Stimulated activated CD8-positive, alpha-beta memory T cell treated with anti-CD3 and anti-CD28 coated beads, Interleukin-12 subunit alpha, Interleukin-12 subunit beta, amount 100 ng/mL, for 24 hours (primary cell): Measurements from ENCODE around the gene DYNLT2B.
"Not testable (repeated sequence)": the region's sequence is repeated elsewhere in the genome, so short reads cannot be mapped to it uniquely, and the experiment has no call there.

Experiments
- DNase-seq: peaks from one replicate; pipeline ENCODE4 v3.0.0-alpha.2; 2020; ENCODE audit errors: extremely low read depth

DYNLT2B gene

DNA sequence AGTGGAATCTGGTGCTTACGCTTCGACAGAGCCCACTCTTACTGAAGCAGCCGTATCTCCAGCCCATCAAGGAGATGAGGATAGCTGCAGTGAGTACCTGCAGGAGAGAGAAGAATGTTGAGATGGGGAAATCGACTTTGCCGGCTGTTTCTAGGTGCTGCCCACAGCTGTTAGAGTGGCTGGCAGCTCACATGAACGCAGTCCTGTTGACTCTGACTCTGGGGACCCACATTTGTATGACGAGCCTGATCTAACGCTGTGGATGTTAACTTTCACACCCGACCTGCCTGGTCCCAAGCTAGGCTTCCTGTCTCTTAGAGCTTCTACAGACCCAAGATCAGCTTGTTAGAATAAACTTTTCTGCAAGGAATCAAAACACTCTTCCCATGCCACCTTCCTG, 8.9 kb upstream of the DYNLT2B start:
- DNase-seq, result no peak

DNA sequence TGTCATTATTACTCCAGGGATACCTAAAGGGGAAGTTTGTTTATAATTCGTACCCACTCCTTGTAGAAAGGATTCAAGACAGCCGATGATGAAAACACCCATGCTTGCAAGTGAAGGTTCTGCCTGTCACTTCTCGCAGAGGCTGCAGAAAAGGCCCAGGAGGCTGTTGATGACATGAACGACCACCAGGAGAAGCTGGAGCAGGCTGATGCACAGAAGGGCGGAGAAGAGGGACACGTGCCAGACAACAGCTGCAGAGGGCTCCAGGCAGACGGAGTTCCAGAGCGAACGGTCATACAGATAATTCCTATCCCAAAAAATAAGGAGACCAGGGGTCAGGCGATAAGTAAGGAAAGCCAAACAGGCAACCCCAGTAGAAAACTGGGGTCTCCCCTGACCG, 5.7 kb upstream of the DYNLT2B start:
- DNase-seq, result no peak

DNA sequence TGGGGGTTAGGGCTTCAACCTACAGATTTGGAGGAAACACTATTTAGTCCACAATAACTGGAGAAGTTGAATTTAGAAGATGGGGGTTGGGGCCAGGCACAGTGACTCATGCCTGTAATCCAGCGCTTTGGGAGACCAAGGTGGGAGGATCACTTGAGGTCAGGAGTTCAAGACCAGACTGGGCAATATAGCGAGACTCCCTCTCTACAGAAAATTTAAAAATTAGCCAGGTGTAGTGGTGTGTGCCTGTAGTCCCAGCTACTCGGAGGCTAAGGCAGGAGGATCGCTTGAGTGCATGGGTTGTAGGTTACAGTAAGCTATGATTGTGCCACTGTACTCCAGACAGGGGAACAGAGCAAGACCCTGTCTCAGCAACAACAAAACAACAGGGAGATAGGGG, 5.0 kb upstream of the DYNLT2B start:
- DNase-seq, result no peak

DNA sequence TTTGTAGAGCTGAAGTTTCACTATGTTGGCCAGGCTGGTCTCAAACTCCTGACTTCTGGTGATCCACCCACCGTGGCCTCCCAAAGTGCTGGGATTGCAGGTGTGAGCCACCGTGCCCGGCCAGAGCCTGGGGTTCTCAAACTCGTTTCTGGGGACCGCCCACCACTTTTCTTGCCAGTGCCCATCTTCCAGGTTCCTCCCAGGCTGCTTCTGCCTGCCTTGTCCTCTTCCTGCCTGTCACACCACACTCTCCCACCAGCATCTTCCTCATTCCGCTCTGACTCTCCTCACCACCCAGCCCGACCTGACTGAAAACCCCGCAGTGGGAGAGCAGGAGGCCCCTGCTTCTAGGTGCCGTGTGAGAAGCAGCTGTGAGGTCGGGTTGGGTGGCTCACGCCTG, 3.1 kb upstream of the DYNLT2B start:
- no peak for DNase-seq

DNA sequence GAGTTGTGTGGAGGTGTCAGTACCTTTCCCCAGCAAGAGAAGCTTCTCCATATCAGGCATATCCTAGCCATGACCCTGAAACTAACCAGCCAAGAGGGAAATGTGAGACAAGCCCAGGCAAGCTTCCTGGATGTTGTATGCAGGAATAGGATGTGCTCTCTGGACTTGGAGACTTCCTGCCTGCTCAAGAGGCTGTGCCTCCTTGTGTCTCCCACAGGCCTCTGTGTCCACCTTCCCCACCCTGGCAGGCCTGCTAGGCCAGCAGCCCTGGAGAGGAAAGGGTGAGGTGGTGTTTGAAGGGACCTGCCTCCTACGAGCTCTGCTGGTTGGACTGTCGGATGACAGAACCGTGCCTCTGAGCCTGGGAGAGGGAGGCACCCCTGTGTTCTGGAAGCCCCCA, 2.1 kb upstream of the DYNLT2B start:
- no peak for DNase-seq

DNA sequence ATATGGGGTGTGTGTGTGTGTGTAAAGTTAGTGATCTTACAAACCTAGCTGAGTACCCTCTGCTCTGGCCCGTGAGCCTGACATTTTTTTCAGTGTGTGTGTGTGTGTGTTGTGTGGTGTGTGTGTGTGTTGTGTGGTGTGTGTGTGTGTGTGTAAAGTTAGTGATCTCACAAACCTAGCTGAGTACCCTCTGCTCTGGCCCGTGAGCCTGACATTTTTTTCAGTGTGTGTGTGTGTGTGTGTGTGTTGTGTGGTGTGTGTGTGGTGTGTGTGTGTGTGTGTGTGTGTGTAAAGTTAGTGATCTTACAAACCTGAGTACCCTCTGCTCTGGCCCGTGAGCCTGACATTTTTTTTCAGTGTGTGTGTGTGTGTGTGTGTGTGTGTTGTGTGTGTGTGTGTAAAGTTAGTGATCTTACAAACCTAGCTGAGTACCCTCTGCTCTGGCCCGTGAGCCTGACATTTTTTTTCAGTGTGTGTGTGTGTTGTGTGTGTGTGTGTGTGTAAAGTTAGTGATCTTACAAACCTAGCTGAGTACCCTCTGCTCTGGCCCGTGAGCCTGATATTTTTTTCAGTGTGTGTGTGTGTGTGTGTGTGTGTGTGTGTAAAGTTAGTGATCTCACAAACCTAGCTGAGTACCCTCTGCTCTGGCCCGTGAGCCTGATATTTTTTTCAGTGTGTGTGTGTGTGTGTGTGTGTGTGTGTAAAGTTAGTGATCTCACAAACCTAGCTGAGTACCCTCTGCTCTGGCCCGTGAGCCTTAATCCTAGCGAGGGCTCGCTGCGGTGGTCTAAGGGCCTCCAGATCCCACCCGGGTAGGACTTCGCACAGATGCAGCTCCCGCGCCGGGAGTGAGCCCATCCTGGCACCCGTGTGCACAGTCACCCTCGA, 997 bp downstream of the DYNLT2B start:
- DNase-seq, result not testable (repeated sequence)

DNA sequence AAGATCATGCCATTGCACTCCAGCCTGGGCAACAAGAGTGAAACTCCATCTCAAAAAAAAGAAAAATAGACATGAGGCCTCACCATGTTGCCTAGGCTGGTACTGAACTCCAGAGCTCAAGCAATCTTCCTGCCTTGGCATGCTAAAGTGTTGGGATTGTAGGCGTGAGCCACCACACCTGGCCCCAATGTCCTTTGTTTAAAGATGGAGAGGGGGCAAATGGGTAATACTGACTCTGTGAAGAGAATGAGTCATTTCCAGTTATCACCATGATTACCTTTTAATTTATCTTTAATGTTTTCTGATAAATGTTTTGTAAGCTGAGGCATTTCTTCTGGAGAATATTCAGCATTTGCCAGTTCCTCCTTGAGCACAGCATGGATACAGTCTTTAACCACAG, 2.2 kb downstream of the DYNLT2B start:
- no peak for DNase-seq

DNA sequence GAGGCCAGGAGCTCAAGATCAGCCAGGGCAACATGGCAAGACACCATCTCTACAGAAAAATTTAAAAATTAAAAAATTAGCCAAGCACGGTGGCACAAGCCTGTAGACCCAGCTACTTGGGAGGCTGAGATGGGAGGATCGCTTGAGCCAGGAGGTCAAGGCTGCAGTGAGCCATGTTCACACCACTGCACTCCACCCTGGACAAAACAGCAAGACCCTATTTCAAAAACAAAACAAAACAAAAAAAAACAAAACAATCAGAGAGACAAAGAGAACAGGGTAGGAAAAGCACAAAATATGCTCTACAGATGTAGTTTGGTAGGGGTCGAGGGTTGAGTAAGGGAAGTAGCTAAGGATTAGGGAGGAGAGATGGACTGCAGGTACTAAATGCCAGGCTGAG, 3.4 kb downstream of the DYNLT2B start:
- DNase-seq, result no peak

DNA sequence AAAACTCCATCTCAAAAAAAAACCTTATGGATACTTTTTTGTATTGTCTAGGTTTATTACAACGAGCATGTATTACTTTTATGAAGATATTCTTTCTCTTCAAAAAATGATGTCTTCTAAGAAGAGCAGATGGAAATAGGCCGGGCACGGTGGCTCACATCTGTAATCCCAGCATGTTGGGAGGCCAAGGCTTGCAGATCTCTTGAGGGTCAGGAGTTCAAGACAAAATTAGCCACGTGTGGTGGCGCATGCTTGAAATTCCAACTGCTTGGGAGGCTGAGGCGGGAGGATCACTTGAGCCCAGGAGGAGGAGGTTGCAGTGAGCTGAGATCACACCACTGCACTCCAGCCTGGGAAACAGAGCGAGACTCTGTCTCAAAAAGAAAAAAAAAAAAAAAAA, 4.0 kb downstream of the DYNLT2B start:
- not testable (repeated sequence) for DNase-seq

DNA sequence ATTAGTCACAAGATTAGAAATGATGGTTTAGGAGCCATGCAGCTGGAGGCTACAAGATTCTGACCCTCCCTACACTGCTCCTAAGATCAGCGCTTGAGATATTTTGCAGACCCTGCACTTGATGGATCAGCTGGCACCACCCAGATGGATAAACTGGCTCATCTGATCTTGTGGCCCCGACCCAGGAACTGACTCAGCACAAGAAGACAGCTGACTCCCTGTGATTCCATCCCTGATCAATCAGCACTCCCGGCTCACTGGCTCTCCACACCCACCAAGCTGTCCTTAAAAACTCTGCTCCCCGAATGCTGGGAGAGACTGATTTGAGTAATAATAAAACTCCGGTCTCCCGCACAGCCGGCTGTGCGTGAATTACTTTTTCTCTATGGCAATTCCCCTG, 15.1 kb downstream of the DYNLT2B start:
- not testable (repeated sequence) for DNase-seq

DNA sequence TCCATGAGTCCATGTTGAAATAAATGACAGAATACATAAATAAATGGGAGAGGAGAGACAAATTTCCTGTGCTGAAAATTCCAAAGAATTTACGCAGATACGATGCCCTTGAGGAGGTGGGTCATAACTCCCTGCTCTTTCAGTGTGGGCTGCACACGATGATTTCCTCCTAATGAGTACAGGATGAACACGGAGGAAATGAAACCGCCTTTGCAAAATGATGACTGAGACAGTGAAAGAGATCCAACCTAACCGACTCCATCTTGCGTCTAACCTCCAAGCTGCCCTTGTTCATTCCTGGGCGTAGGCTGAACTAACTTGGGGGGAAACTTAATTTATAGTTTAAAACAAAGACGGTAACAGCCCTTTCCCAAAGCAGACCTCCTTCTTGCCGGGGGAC, 15.5 kb downstream of the DYNLT2B start:
- not testable (repeated sequence) for DNase-seq

DNA sequence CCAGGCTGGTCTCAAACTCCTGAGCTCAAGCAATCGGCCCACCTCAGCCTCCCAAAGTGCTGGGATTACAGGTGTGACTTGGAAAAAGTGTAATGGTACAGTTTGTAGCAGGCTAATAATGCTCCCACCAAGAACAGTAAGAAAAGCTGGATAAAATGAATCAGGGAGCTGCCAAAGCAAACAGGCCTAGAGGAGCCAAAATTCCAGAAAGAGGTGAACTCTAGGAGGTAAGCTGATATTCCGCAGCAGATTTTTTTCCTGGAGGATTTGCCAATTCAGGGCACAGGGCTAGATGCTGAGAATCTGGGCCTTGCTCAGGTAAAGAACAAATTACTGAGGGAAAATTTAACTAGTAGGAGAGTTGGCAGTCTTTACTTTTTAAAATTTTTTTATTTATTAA, 19.5 kb downstream of the DYNLT2B start:
- DNase-seq, result no peak

DNA sequence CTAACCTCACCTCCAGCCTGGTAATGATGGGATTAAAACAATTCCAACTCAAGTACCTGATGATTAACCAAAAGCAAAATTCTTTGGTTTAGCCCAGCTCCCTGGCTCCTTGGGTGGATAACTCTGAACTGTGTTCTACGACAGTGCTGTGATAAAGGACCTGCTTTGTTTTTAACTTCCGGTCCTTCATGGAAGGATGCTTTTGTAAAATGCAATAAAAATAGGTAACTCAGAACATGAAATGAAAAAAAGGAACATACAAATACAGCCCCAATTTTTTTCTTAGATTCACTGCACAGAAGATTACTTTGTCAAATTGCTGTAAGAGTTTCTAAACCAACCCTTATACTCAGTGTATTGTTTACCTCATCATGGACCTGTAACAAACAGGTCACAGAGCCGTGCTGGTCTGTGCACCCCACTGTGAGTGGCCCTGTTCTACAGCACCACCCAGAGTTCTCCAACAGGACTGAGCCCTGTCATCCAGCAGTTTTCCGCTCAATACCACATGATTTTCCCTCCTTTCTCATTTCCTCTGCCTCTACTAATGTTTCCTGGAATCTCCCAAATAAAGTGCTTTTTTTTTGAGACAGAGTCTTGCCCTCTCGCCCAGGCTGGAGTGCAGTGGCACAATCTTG, 25.6 kb downstream of the DYNLT2B start:
- no peak for DNase-seq

DNA sequence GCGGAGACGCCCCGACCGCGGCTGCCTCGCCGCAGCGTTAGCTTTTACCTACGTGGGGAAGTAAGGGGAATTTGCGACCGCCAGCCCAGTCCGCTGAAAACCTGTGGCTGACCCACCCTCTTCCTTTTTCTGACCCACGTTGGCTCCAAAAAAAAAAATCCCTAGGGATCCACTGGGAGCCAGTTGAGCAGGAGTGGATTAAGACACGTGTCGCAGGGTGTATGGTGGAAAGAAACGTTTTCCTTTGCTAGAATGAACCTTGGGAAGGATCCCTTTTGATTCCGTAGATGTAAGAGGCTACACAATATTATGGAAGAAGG, 29.9 kb downstream of the DYNLT2B start:
- no peak for DNase-seq

DNA sequence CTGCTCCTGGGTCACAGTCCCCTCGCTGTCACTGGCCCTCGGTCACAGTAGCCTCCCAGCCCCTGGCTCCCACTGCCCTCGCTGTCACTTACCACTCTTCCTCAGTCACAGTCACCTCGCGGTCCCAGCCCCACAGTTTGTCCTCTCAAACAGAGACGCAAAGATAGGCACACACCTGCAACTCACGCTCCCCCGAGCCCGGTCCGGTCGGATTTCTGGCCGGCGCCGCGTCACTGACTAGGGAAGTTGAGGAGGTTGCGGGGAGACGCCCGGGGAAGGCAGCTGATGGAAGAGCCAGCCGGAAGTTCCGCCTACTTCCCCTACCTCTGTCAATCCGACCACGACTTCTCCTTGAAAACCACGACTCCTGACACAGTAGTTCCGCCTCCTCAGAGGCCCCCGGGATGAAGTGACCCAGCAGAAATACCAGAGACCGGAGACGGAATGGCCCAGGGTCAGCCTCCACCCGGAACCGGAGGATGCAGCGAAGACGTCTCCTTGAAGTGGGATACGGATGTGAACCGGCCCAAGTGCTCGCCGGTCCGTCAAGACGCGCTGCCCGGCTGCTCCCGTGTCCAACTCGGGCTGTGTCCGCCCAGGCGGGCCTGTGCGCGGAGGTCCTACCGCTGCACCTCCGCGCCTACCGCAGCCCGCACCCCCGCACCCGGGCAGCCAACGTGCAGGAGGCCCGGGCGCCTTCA, 30.4 kb downstream of the DYNLT2B start, which contains the start of gene PCYT1A:
PCYT1A (minus strand) TSS at position 287 of the 701 bp plus-strand sequence. CDS start 17,195 bp downstream, outside the sequence.
- peak; percentile 58 for DNase-seq

DNA sequence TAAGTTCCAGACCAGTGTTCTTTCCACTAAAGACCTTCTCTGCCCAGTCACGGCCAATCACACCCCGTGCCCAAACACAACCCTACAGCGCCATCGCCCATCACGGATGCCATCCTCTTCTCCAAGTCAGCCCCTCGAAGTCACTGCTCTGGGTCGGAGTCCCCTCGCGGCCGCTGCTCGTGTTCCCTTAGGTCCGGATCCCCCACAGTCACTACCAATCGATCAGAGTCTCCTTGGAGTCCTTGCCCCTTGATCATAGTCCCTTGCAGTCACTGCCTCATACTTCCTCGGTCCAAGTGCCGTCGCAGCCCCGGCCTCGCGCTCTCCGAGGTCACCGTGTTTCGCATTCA, 31.0 kb downstream of the DYNLT2B start:
- peak; percentile 5 for DNase-seq

DNA sequence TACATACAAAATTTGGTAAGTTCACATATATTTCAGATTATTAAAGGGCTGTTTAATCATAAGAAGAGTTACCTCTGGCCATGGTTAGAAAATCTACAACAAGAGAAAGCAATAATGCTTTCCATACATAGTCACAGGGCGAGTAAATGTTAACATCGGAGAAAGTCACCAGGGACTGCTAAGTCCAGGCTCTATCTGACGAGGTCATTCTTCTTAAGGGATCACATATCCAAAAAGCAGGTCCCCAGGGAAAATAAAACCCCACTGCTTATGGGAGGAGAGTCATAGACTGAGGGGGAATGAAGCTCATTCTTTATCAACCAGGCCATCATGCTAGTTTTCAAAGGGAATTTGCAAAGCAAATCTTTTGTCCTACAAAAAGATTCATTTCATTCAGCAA, 33.6 kb downstream of the DYNLT2B start:
- no peak for DNase-seq

DNA sequence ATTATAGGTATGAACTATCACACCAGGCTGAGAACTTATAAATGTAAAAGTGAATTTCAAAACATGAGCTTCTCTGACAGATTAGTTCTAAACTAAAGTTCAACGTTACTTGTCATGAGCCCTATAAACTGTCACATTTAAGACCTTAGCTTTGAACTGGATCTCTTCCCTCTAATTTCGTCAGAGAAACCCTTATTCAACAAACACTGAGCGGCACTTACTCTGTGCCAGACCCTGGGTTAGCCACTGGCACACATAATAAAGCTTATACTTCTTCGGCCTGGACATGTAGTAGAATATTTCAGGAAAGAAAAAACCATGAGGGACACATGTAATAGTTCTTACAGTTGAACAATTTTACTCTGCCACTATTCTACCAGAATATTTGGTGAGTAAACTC, 36.1 kb downstream of the DYNLT2B start:
- DNase-seq, result no peak

DNA sequence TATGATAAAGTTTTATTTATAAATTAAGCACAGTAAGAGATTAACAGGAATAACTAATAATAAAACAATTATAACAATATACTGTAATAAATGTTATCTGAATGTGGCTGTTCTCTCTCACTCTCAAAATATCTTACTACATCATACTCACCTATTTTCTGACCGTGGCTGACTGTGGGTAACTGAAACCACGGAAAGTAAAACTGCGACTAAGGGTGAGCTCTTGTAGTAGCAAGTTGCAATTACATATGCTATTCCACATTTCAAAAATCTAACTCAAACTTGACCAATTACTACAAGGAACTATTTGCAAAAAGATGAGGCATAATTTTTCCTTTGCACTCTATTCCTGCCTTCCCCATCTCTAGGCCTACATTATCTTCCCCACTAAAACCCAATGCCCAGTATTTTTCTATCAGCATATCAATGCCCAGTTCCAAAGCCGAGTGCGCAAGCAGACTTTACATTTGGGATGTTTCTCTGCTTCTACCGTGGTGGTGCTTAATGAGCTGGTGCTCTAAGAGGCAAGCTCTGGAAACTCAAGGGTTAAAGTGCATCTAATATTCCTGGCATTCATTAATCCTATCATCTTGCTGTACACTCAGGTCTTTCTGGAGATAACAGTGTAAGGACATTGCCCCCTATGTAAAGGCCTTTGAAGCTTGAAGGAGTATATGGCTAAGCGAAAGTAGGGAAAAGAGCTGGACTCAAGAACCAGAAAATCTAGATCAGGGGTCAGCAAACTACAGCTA, 37.2 kb downstream of the DYNLT2B start:
- no peak for DNase-seq

DNA sequence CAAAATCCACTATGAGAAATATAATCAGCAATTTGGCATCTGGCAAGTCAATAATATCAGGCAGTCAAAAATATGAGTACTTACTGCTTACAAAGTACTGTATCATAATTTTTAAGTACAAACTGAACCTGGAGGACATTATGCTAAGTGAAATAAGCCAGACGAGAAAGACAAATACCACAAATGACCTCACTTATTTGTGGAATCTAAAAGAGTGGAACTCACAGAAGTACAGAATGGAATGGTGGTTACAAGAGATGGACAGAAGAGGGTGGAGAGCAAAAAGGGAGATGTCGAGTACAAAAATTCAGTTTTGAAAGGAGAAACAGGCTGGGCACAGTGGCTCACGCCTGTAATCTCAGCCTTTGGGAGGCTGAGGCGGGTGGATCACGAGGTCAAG, 42.9 kb downstream of the DYNLT2B start:
- DNase-seq, result no peak

DNA sequence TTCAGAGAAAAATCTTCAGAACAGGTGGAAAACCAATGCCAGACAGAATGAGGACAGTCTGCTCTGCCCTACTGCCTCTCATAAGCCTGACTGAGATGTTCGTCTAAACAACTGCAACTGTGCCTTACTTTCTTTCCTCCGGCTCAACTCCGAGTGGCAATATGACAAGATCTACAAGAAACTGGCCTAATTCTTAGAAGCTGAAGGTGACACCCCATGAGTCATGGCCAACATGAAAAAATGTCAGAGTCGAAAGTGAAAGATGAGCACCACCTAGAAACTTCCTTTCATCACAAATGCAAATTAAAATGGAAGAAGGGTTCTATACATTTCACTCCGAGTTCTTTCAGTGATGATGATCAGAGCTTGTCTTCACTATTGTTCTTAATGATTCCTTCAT, 43.5 kb downstream of the DYNLT2B start:
- peak; percentile 12 for DNase-seq

DNA sequence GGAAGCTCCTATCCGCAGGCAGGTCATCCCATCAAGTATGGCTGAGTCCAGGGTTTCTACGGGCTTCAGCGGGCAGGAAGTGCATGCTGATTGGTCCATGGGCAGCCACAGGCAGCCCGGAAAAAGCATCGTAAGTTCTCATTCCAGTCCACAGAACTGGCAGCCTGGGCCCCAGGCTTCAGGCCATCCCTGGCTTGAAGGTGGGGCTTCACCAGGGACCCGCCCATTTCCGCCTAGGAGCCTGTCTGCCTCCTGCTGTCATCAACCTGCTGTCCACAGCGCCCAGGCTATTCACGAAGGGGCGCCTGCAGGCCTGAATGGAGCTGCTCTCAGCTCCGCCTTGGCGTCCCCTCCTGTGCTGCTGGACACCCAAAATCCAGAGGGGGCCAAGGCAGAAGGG, 44.4 kb downstream of the DYNLT2B start:
- DNase-seq, result no peak
